K562 (cell line): ENCODE data around the gene AK2. TPM values are rescaled to one million over a fixed set of nuclear protein-coding genes. Genes with fewer than 3 reads are reported as not detected.

ENCODE experiments used
- AFF4 ChIP-seq: sonication (generic); formaldehyde crosslinking; IDR thresholded peaks from 2 replicates; pipeline ENCODE4 v1.8.0; 2023; ENCODE audit warnings: mild to moderate bottlenecking, missing genetic modification reagents
- CBX5 ChIP-seq: IDR thresholded peaks from 2 replicates; pipeline ENCODE4 v1.6.1; 2014; ENCODE audit warnings: low read depth, borderline replicate concordance
- CC2D1A ChIP-seq: fragments of 450-650 bp; IDR thresholded peaks from 2 replicates; pipeline ENCODE4 v1.6.1; 2017; ENCODE audit warnings: mild to moderate bottlenecking
- EGR1 ChIP-seq: fragments of 450-650 bp; conservative IDR thresholded peaks from 2 replicates; pipeline ENCODE4 v1.6.1; 2017; ENCODE audit warnings: mild to moderate bottlenecking
- FIP1L1 ChIP-seq: fragments of 200-400 bp; formaldehyde crosslinking; IDR thresholded peaks from 2 replicates; pipeline ENCODE4 v1.6.1; 2018; ENCODE audit warnings: mild to moderate bottlenecking, low read depth, low read length; ENCODE audit not compliant: poor library complexity, severe bottlenecking
- FOXK2 ChIP-seq, 2 experiments: fragments of 450-650 bp; IDR thresholded peaks in 1 of 2; conservative IDR thresholded peaks in 1 of 2; 2 replicates each; pipeline ENCODE4 v1.6.1; 2016; ENCODE audit warnings: low read depth in 2 of 2, mild to moderate bottlenecking in 1 of 2
- ILK ChIP-seq: fragments of 450-650 bp; IDR thresholded peaks from 2 replicates; pipeline ENCODE4 v1.6.1; 2016; ENCODE audit warnings: missing genetic modification characterization, low read depth, mild to moderate bottlenecking, missing compliant biosample characterization, moderate library complexity, borderline replicate concordance
- KLF10 ChIP-seq: fragments of 250-450 bp; sonication (Bioruptor Pico); IDR thresholded peaks from 2 replicates; pipeline ENCODE4 v1.6.1; 2021; ENCODE audit warnings: matching md5 sums
- MAFF ChIP-seq: IDR thresholded peaks from 2 replicates; pipeline ENCODE4 v1.6.1; 2012; ENCODE audit warnings: low read length, improper control_type of control experiment
- NFE2L1 ChIP-seq: fragments of 450-650 bp; IDR thresholded peaks from 2 replicates; pipeline ENCODE4 v1.6.1; 2016; ENCODE audit warnings: missing genetic modification characterization, low read depth, mild to moderate bottlenecking, missing compliant biosample characterization, moderate library complexity, borderline replicate concordance
- NR3C1 ChIP-seq: sonication (generic); formaldehyde crosslinking; IDR thresholded peaks from 2 replicates; pipeline ENCODE4 v1.8.1; 2022; ENCODE audit warnings: missing genetic modification reagents
- RBM34 ChIP-seq: fragments of 200-400 bp; formaldehyde crosslinking; IDR thresholded peaks from 2 replicates; pipeline ENCODE4 v1.6.1; 2018; ENCODE audit warnings: low read length, borderline replicate concordance; ENCODE audit not compliant: insufficient read depth
- ZBTB7A ChIP-seq: IDR thresholded peaks from 2 replicates; pipeline ENCODE4 v1.6.1; 2011; ENCODE audit warnings: low read depth, mild to moderate bottlenecking, low read length, moderate library complexity, borderline replicate concordance; ENCODE audit not compliant: control insufficient read depth
- ZNF212 ChIP-seq: fragments of 450-650 bp; formaldehyde crosslinking; IDR thresholded peaks from 2 replicates; pipeline ENCODE4 v1.4.0; 2020; ENCODE audit warnings: mild to moderate bottlenecking
- ZNF263 ChIP-seq: sonication (generic); formaldehyde crosslinking; IDR thresholded peaks from 2 replicates; pipeline ENCODE4 v1.8.0; 2022; ENCODE audit warnings: mild to moderate bottlenecking, missing genetic modification reagents, borderline replicate concordance
- ZNF324 ChIP-seq: fragments of 250-450 bp; sonication (Bioruptor Pico); IDR thresholded peaks from 2 replicates; pipeline ENCODE4 v1.4.0; 2020; ENCODE audit warnings: mild to moderate bottlenecking
- ZZZ3 ChIP-seq: fragments of 450-650 bp; IDR thresholded peaks from 2 replicates; pipeline ENCODE4 v1.6.1; 2016; ENCODE audit warnings: antibody characterized with exemption, mild to moderate bottlenecking, moderate library complexity
- polyA plus RNA-seq, 8 experiments: library from polyadenylated mRNA; depleted of rRNA in 4 of 8; stranded (reverse) in 5 of 8; unstranded in 3 of 8; fragments of >200 nt; fragmentation: Nextera tagmentation in 2 of 8; fragmentation: Illumina TruSeq in 1 of 8; extraction: Ambion mirVana in 2 of 8; extraction: Trizol in 1 of 8; gene quantifications; 2 replicates each; pipeline versions ENCODE4 v1.2.1 to v1.2.3, GENCODE V29; 2011 to 2014; ENCODE audit warnings: inconsistent platforms in 1 of 8, missing spikeins in 1 of 8
- total RNA-seq, 7 experiments: library from RNA; depleted of rRNA in 6 of 7; stranded (reverse); fragments of >200 nt in 6 of 7; fragmentation: Illumina TruSeq in 2 of 7; extraction: Trizol in 2 of 7; gene quantifications; 2 replicates each; pipeline versions ENCODE4 v1.2.1 to v1.2.3, GENCODE V29; 2011 to 2021; ENCODE audit warnings: low replicate concordance in 1 of 7
- TF ChIP-seq, protein P1 (sequence below), 2 experiments: fragments of 450-650 bp; conservative IDR thresholded peaks; 2 replicates each; pipeline ENCODE4 v1.6.1; 2017; ENCODE audit warnings: mild to moderate bottlenecking in 2 of 2, moderate library complexity in 2 of 2
- TF ChIP-seq, protein P2 (sequence below): fragments of 250-450 bp; sonication (Bioruptor Pico); IDR thresholded peaks from 2 replicates; pipeline ENCODE4 v1.5.0; 2020; ENCODE audit warnings: mild to moderate bottlenecking
- TF ChIP-seq, protein P3 (sequence below): fragments of 450-650 bp; formaldehyde crosslinking; IDR thresholded peaks from 2 replicates; pipeline ENCODE4 v1.4.0; 2020; ENCODE audit warnings: mild to moderate bottlenecking, moderate library complexity

Gene AK2
- total and polyA plus RNA-seq, 9 of the 15 experiments (the other 6 are each of a cell fraction or from before 2014, with no cell fraction given), result 105 to 1,050 (median 509) TPM

DNA sequence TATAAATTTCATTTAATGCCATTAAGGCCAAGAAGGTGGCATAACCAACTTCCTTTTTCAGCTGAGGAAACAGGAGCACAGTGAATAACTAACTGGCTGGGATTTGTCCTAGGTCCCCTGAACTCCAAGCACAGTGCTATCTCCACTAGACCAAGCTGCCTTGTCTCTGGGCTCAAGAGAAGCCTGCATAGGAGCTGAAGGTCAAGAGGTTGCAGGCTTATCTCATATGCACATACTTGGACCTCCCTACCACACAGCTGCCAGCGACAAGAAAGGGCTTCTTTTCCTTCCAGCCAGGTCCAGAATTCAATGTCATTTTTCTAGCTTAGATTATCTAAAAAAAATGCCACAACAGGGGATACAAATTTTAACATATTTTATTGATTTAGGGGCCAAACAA lies 27.1 kb downstream of the AK2 start (continued):
- no peak for TF ChIP-seq KLF10 (CRISPR knock-in tag)
- no peak for TF ChIP-seq ZNF324 (CRISPR knock-in tag)
- no peak for TF ChIP-seq NFE2L1 (tag)
- TF ChIP-seq EGR1, result no peak
- TF ChIP-seq, protein P1, sequence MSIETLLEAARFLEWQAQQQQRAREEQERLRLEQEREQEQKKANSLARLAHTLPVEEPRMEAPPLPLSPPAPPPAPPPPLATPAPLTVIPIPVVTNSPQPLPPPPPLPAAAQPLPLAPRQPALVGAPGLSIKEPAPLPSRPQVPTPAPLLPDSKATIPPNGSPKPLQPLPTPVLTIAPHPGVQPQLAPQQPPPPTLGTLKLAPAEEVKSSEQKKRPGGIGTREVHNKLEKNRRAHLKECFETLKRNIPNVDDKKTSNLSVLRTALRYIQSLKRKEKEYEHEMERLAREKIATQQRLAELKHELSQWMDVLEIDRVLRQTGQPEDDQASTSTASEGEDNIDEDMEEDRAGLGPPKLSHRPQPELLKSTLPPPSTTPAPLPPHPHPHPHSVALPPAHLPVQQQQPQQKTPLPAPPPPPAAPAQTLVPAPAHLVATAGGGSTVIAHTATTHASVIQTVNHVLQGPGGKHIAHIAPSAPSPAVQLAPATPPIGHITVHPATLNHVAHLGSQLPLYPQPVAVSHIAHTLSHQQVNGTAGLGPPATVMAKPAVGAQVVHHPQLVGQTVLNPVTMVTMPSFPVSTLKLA (conservative IDR thresholded peaks at IDR 0.05), result peak in 1 of 2 experiments; percentile 68; a peak in 2 of 4 replicates
- no peak for TF ChIP-seq FIP1L1
- TF ChIP-seq ZNF212 (CRISPR knock-in tag), result no peak
- peak; percentile 83; the same call in 1 of the 2 replicates for TF ChIP-seq CC2D1A
- no peak for TF ChIP-seq ILK (tag)
- TF ChIP-seq NR3C1, result no peak
- no peak for TF ChIP-seq ZZZ3
- TF ChIP-seq CBX5, result no peak
- TF ChIP-seq RBM34, result no peak
- no peak for TF ChIP-seq MAFF
- 0 out of 4 replicates have a peak, but pooled peaks of 1 of the 2 experiments have one; percentile 10 for TF ChIP-seq FOXK2 (conservative IDR thresholded peaks at IDR 0.05 in 1 of 2, IDR thresholded peaks at IDR 0.05 in 1 of 2; ENCODE audit: low read depth in 2 of 2)
- TF ChIP-seq, protein P2, sequence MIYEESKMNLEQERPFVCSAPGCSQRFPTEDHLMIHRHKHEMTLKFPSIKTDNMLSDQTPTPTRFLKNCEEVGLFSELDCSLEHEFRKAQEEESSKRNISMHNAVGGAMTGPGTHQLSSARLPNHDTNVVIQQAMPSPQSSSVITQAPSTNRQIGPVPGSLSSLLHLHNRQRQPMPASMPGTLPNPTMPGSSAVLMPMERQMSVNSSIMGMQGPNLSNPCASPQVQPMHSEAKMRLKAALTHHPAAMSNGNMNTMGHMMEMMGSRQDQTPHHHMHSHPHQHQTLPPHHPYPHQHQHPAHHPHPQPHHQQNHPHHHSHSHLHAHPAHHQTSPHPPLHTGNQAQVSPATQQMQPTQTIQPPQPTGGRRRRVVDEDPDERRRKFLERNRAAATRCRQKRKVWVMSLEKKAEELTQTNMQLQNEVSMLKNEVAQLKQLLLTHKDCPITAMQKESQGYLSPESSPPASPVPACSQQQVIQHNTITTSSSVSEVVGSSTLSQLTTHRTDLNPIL, result no peak
- no peak for TF ChIP-seq AFF4 (CRISPR knock-in tag)
- TF ChIP-seq ZBTB7A, result no peak
- TF ChIP-seq, protein P3, sequence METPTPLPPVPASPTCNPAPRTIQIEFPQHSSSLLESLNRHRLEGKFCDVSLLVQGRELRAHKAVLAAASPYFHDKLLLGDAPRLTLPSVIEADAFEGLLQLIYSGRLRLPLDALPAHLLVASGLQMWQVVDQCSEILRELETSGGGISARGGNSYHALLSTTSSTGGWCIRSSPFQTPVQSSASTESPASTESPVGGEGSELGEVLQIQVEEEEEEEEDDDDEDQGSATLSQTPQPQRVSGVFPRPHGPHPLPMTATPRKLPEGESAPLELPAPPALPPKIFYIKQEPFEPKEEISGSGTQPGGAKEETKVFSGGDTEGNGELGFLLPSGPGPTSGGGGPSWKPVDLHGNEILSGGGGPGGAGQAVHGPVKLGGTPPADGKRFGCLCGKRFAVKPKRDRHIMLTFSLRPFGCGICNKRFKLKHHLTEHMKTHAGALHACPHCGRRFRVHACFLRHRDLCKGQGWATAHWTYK (CRISPR knock-in tag), result peak; percentile 74; the same call in 1 of the 2 replicates
- no peak for TF ChIP-seq ZNF263 (CRISPR knock-in tag)
